Measurements from ENCODE around the gene MMP1.
"Not testable (repeated sequence)": the region's sequence is repeated elsewhere in the genome, so short reads cannot be mapped to it uniquely, and the experiment has no call there.

MMP1 gene

DNA sequence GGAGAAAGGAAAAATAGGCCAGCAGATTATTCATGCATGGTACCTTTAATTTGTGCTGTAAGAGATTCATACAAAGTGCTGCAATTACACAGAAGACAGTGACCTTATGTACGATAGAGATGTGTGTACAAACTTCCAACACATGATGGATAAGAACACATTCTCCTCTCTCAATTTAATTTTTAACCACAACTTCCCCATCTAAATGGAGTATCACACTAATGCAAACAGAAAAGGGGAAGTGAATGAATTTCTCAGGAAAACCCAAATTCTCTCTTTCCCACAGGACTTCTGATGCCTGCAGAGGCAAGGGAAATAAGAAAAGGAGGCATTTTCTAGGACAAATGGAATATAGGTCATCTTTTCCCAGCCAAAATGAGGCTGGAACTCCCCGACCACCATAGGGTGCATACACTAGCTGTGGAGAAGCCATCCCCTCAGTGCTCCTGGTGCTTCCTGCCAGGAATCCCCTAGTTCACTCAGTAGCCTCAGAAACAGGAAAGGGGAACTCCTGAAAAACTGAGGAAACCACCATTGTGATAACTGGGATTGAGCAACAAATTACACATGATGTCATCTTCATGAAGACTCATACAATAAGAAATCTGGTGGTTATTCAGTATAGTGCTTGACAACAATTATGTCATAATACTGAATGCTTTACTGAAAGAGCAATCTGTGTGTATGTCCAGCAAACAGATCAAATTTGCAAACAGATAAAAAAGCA is 40.0 kb downstream of the MMP1 start:
- no peak for DNase-seq

DNA sequence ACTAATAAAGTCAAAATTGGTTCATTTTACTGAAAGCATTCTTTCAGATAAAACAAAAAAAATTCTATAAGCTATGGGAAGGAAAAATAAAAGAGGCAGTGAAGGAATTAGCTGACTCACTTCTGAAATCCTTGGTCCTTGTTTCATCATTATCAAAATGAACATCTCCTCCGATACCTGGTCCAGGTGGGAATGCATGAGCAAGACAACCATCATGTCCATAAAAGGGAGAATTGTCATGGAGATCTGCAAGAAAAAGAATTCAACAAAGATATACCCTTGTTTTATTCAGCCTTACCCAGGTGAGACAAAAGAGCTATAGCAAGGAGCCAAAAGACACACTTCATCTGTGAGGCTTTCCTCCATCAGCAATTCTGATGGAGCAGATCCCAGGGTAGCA is 44.7 kb downstream of the MMP1 start:
- DNase-seq = no peak

DNA sequence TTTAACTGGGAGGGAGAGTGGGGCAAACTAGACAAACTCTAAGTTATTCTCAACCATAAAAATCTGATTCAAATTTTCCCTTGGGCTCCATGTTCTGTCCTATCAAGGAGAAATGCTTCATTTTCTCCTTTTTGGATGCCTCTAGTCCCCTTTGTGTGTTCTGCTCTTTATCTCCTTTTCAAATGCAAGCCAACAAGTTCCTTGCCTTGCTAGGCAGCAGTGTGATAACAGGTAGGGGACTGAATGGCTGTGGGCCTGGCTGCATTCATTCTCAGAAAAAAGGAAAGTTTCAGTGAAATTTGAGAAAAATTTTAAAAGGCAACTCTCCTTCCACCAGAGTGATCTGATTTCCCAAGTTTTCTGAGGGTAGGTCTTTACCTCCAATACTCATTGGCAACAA is 46.3 kb downstream of the MMP1 start:
- DNase-seq = no peak

DNA sequence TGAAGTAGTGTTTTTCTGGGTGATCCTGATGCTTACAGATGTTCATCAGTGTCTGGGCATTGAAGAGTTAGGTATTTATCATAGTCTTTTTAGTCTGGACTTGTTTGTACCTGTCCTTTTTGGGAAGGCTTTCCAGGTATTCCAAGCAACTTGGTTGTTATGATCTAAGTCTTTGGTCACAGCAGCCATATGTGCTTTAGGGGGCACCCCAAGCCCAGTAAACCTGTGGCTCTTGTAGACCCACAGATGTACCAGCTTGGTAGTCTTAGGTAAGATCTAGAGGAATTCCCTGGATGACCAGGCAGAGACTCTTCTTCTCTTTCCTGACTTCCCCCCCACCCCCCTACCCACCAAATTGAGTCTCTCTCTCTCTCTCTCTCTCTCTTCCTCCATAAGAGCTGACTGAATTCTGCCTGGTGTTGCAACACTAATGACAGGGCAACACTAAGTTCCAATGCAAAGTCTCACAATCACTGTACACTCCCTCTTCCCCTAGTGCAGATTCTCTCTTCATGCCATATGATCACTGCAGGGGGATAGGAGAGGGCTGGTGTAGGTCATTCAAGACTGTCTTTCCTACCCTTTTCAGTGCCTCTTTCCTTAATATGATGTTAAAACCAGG is 48.7 kb downstream of the MMP1 start:
- no peak for DNase-seq

DNA sequence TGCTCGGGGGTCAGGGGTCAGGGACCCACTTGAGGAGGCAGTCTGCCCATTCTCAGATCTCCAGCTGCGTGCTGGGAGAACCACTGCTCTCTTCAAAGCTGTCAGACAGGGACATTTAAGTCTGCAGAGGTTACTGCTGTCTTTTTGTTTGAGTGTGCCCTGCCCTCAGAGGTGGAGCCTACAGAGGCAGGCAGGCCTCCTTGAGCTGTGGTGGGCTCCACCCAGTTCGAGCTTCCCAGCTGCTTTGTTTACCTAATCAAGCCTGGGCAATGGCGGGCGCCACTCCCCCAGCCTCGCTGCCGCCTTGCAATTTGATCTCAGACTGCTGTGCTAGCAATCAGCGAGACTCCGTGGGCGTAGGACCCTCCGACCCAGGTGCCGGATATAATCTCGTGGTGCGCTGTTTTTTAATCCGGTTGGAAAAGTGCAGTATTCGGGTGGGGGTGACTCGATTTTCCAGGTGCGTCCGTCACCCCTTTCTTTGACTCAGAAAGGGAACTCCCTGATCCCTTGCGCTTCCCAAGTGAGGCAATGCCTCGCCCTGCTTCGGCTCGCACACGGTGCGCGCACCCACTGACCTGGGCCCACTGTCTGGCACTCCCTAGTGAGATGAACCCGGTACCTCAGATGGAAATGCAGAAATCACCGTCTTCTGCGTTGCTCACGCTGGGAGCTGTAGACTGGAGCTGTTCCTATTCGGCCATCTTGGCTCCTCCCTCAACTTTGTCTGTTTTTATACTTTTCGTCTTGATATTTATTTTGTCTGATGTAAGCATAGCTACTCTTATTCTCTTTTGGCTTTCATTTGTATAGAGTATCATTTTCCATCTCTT is 51.0 kb downstream of the MMP1 start:
- not testable (repeated sequence) for DNase-seq
